GM12801 (cell line): ENCODE measurements around the gene ANKH.

Experiments
- CTCF ChIP-seq: IDR thresholded peaks from one replicate; pipeline ENCODE4 v1.5.1; 2011; ENCODE audit warnings: control low read depth; ENCODE audit not compliant: insufficient read length; ENCODE audit errors: extremely low read depth

ANKH gene

GRCh38 chr5:14861123-14861765 lies 10.3 kb downstream of the ANKH start:
- no peak for TF ChIP-seq CTCF

- TF ChIP-seq CTCF = no peak
Observed at GRCh38 chr5:14859980-14860379, 11.6 kb downstream of the ANKH start.

GRCh38 chr5:14859150-14859549 lies 12.4 kb downstream of the ANKH start:
- no peak for TF ChIP-seq CTCF

GRCh38 chr5:14855366-14855765 lies 16.2 kb downstream of the ANKH start:
- no peak for TF ChIP-seq CTCF

- no peak for TF ChIP-seq CTCF
Observed at GRCh38 chr5:14854799-14855198, 16.8 kb downstream of the ANKH start.

GRCh38 chr5:14853685-14854084 lies 17.9 kb downstream of the ANKH start:
- no peak for TF ChIP-seq CTCF

GRCh38 chr5:14852779-14853178 lies 18.8 kb downstream of the ANKH start:
- TF ChIP-seq CTCF = no peak

- no peak for TF ChIP-seq CTCF
Observed at GRCh38 chr5:14851999-14852526, 19.5 kb downstream of the ANKH start.
